GM04504 (cell line): ENCODE measurements around the gene WDR37.
"Not testable (repeated sequence)": the region's sequence is repeated elsewhere in the genome, so short reads cannot be mapped to it uniquely, and the experiment has no call there.

Experiments used
- DNase-seq: peaks from one replicate; pipeline ENCODE4 v3.0.0-alpha.2; 2012; ENCODE audit warnings: low read depth

Gene WDR37

GRCh38 chr10:1104971-1105370 lies 48.8 kb downstream of the WDR37 start:
- no peak for DNase-seq

- no peak for DNase-seq
Observed at GRCh38 chr10:1107004-1107403, 50.8 kb downstream of the WDR37 start.

- no peak for DNase-seq
Observed at GRCh38 chr10:1107679-1108078, 51.5 kb downstream of the WDR37 start.

DNA sequence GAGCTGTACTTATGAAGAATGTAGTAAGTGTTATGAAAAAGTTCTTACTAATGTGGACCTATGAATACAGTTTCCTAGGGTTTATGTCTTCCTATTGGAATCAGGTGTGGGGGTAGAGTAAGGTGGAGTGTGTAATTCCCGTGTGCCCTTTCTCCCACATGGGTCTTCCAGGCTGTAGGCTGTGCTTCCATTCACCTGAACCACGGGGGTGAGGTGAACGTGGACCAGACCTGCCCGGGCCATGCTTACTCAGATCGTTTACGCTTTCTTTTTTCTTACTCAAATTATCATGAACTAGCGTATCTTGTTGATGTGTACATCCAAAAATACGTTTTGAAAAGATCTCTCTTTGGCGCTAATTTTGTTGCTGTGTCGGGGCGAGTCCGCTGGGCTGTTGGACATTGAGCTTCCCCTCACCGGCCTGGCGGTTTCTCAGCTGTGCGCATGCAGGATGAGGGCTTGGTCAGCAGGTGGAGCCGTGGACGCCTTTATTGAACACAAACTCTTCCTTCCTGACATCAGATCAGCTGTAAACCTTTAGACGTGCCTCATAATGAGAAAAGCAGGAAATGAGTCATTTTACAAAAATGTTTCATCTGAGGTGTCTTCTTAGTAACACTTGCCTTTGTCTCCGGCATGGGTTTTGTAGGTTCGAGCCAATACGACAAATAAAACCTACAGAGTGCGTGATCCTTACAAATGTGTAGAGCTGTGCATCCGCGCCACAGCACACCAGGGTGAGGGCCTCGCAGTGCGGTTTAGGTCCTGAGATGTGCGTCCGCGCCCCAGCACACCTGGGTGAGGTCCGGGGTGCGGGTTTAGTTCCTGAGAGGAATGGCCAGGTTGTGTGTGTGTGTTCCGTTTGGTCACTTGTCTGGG lies 53.8 kb downstream of the WDR37 start:
- DNase-seq: peak; percentile 41

- no peak for DNase-seq
Observed at GRCh38 chr10:1110674-1111119, 54.5 kb downstream of the WDR37 start.

- DNase-seq: no peak
Observed at GRCh38 chr10:1114315-1114714, 58.1 kb downstream of the WDR37 start.

- no peak for DNase-seq
Observed at GRCh38 chr10:1114719-1115606, 58.8 kb downstream of the WDR37 start.

- DNase-seq: no peak
Observed at GRCh38 chr10:1115607-1115955, 59.4 kb downstream of the WDR37 start.

- no peak for DNase-seq
Observed at GRCh38 chr10:1116051-1116450, 59.9 kb downstream of the WDR37 start.

DNA sequence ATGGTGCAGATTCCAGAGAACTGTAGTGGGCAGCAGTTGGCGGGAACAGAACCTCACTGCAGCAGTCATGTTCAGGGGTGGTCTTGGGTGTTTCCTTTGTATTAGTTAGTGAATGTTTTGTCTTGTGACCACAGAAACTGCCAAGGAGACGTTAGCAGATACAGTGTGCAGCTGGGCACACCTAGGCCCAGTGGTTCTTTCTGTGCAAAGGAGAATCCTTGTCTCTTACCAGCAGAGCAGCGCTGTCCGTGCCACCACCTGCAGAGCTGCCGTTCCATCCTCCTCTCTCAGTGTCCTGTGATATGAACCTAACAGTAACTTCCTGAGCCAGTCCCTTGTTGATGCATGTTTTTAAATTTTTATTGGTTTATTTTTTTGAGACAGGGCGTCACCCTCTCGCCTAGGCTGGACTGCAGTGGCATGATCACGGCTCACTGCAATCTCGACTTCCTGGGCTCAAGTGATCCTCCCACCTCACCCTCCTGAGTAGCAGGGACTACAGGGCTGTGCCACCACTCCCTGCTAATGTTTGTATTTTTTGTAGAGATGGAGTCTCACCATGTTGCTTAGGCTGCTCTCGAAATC lies 60.6 kb downstream of the WDR37 start:
- no peak for DNase-seq

DNA sequence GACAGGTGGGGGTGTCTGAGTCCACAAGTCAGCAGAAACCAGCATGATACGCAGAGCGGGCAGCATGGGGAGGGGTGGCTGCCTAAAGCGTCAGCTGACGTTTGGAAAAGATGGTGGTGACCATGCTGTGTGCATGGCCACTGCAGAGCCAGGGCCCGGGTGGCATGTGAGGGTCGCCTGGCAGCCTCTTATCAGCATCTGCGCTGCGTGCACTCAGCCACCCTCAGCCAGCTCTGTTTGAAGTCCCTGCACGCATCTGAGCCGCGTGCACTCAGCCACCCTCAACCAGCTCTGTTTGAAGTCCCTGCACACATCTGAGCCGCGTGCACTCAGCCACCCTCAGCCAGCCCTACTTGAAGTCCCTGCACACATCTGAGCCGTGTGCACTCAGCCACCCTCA lies 61.5 kb downstream of the WDR37 start:
- DNase-seq: no peak

- DNase-seq: not testable (repeated sequence)
Observed at GRCh38 chr10:1118318-1118717, 62.1 kb downstream of the WDR37 start.

DNA sequence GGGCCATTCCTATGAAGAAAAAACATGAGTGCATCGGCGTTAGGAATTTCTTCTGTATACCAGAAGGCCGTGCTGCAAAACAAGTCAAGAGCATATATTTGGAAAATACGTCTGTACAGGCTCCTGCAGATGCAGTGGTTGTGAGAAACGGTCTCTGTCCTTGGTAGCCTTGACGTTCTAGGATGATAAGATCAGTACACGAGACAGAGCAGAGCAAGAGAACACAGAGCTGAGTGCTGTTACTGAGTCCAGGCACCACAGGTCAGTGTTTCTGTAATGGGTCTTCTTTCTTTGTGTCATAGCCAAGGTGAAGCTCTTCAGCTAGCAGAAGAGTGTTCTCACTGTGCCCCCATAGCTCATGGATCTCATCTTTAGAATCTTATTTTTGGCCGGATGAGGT lies 62.8 kb downstream of the WDR37 start:
- DNase-seq: no peak

DNA sequence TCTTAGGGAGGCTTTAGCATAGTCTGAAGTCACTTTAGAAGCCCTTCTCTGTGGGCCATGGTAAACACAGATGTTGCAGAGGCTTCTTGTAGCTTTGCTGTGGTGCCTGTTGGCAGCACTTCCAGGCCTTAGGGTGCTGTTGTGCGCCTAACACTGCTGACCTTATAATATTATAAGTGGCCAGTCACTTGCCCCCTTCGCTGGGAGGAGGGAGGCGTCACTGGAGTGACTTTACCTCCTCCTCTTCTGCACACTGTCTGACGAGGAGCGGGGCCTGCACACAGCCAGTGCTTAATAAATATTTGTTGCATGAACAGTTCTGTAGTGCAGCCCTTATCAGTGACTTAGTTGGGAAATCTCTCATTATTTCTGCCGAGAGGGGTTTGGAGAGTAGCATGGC lies 63.3 kb downstream of the WDR37 start:
- no peak for DNase-seq

GRCh38 chr10:1120306-1120705 lies 64.1 kb downstream of the WDR37 start:
- DNase-seq: no peak

DNA sequence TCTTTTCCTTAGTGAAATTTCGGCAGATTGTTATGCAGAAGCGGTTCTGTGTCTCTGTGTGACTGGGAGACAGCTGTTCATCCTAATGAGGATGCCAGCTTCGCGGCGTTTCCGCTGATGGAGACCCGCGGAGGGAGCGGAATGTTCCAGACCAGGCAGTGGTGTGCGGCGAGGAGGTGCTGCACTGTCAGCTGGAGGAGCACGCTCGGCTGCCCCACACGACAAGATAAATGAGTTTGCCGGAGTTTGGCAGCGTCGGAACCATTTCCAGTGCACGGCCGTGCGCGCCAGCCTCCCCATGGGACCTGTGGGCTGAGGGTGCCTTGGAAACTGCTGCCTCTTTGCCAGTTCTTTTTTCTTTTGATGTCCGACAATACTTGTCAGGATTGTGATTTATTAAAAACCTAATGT lies 64.6 kb downstream of the WDR37 start:
- DNase-seq: no peak

DNA sequence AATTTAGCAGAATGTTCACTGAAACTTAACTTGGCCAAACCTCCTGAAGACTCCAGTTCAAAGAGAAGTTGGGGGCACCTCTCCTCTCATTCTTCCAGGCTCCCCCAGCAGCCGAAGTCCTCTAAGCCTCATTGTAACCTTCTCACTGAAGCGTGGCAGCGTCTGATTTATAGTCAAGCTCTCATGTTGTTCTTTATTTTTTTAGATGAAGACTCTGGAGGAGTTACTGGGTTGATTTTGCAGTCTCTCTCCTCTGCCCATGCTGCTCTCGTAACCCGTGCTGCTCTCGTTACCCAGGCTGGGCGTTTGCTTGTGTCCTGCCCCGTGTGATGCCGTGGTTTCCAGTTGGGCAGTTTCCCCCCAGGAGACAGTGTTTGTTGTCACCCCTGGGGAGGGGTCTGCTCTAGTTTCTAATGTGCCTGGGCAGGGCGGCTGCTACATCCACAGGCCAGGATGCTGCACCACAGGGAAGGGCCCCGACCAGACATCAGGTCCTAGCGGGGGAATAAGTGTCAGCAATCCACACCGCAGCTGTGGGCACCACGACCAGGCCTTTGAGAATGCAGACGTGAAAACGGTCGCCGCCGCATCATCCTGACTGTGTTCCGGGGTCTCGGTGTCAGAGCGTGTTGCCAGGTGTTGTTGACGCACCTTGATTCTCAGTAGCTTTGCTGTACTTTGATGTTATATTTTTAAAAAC lies 65.2 kb downstream of the WDR37 start:
- DNase-seq: no peak

DNA sequence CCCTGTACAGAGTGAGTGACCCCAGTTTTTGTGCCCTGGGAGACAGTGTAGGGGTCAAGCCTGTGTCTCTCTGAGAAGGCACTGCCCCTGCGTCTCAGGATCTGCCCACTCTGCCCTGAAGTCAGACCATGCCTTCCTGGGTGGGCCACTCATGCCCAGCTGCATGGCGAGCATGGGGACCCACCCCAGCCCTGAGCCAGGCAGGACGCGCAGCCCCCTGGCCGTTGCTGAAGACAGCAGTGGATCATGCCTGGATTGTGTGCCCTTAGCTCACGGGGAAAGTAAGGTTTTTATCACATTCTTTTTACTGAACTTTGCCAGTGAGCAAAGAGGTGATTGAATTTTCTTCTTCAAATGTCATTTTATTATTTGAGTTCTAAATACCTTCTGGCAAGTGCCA lies 66.2 kb downstream of the WDR37 start:
- DNase-seq: no peak

GRCh38 chr10:1123198-1123597 lies 67.0 kb downstream of the WDR37 start:
- DNase-seq: no peak

GRCh38 chr10:1123972-1124371 lies 67.8 kb downstream of the WDR37 start:
- DNase-seq: no peak

DNA sequence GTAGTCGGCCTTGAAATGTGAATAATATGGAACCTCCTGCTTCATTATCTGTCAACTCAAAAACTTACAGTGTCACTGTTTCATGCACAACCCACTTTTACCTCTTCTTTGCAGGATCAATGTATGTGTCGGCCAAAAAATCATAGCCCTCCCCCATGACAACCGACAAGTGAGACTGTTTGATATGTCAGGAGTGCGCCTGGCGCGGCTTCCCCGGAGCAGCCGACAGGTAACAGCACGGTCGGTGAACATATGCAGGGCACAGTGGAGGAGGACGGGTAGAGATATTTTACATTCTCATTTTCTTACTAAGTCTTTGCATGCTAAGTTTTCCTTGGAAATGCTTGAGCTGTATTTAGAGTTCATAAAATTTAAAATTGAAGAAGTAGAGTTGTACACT lies 68.6 kb downstream of the WDR37 start:
- no peak for DNase-seq

DNA sequence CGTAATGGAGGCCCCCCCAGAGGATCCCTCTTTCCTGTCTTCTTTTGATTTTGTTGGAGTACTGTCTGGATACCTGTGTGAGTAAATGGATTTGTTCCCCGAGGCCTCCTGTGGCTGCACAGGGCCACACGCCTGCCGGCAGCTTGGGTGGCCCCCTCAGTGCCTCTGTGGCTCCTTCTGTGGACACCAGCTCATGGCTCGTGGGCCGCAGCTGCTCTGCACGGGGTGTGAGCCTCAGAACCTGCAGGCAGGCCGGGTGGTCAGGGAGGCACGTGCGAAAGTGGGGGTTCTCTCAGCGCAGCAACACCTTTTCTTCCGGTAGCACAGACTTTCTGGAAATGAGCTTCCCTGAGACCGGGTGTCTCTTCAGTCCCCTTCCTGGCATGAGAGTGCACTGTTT lies 70.3 kb downstream of the WDR37 start:
- DNase-seq: no peak
